Neural cell (in vitro differentiated cells): ENCODE data around the gene COL5A1.

Experiments
- CTCF ChIP-seq: fragments of 450-650 bp; IDR thresholded peaks from 2 replicates; pipeline ENCODE4 v1.5.1; 2014; ENCODE audit warnings: antibody characterized with exemption, mild to moderate bottlenecking, moderate library complexity; ENCODE audit not compliant: poor library complexity, severe bottlenecking
- POLR2AphosphoS5 ChIP-seq: IDR thresholded peaks from 2 replicates; pipeline ENCODE4 v1.6.1; 2012

GRCh38 chr9:134647359-134648080 lies 5.9 kb downstream of the COL5A1 start:
- no peak for TF ChIP-seq CTCF
- TF ChIP-seq POLR2AphosphoS5 = no peak
